ENCODE data around the gene CLDN2.
"Not testable (repeated sequence)": the region's sequence is repeated elsewhere in the genome, so short reads cannot be mapped to it uniquely, and the experiment has no call there.

The CLDN2 gene

DNA sequence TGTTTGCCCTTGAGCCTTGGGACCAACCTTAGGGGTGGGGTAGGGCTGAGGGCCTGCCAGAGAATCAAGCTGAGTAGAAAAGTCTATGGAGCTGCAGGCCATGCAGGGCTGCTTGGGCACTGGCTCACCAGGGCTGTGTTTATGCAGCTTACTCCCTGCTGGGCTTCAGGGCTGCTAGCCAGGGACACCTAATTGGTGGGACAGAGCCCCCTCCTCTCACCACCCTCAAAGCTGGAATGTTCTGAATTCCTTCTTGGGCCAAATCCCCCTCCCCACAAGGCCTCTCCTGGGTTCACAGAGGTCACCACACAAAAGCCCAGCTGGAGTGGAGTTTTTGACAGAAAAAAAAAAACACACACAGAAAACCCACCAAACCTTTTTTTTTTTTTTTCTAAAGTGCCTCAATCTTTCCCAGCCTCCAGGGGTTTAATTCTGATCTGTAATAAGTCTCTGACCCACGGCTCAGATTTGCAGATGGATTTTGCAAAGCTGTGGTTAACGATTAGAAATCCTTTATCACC is at the start of gene CLDN2:
Gene CLDN2, plus strand, starts transcription at position 471 of the 521 bp plus-strand sequence. CDS start 7,827 bp downstream, outside the sequence.
- DNase-seq (ENCODE audit: low read depth): no peak

- not testable (repeated sequence) for DNase-seq (ENCODE audit: low read depth)
These were observed 47.4 kb upstream of the CLDN2 start for GRCh38 chrX:106872796-106873195.

- no peak for DNase-seq (ENCODE audit: low read depth)
These were observed 46.1 kb upstream of the CLDN2 start for GRCh38 chrX:106874075-106874474.

DNA sequence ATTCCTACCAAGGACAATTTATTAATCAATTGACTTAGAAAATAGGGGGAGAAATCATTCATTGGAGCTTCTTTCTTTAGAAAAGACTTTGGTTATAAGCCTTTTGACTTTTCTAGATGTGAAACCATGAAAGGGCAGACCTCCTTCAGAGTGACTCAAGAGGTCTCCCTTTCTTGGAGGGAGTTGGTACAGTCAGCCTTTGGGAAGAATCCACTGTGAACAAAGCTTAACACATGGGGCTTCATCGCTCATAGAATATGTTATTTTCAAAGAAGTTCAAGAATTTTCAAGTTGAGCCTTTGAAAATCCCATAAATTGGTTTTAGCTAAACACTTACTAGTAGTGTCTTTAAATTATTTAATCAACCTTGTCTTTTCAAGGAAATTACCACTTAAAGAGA is 45.1 kb upstream of the CLDN2 start:
- no peak for DNase-seq (ENCODE audit: low read depth)

DNA sequence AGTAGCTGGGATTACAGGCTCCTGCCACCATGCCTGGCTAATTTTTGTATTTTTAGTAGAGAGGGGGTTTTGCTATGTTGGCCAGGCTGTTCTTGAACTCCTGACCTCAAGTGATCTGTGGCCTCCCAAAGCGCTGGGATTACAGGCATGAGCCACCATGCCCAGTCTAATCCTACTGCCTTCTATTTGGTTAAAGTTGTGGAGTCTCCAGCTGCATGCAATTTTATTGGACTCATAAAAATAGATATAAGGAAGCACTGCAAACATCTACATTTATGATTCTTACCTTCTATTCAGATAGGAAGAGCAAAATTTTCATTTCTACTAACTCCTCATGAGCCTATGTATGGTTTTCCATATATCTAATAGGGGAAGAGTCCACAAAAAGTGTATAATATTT is 30.7 kb upstream of the CLDN2 start:
- no peak for DNase-seq (ENCODE audit: low read depth)

GRCh38 chrX:106891762-106892460 is 28.3 kb upstream of the CLDN2 start:
- DNase-seq (ENCODE audit: low read depth): no peak

DNA sequence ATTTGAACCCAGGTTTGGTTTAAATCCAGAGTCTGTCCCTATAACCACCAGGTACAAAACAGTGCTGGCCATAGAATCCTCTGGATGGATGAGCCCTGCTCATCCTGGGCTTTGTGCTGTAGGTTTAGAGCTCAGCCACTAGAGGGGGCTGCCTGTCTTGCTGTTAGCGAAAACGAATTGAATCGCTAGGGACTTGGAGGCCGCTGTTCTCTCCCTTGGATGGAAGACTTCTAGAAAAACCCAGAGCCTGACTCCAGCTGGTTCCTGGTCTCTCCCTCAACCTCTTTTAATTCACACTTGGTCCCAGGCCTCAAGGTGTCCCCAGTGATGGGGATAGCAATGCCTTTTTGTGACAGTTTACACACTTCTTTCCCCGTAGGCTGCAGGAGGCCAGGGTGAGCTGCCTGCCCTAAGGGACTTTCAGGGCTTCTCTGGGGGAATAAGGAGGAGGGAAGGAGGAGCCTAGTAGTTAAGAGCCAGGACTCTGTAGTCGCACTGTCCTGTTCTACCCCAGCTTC is 25.8 kb upstream of the CLDN2 start:
- no peak for DNase-seq (ENCODE audit: low read depth)

GRCh38 chrX:106894978-106895452 is 25.2 kb upstream of the CLDN2 start:
- peak; percentile 29 for DNase-seq (ENCODE audit: low read depth)

DNA sequence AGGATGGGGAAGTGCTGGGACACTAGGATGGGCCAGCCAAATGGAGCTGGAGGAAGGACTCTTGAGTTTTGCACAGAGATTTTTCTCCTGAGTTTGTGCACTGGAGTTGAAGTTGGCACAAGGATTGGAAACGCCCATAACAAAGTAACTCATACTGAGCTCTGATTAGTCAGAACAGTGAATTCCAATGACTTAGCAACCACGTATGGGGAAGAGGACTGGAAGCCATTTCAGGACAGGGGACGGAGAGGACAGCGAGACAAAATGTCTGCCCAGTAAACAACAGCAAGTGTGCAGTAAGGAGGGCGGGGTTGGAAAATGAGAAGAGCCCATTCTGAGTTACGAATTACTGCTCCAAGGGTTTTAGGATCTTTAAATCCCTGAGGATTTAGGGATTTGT is 22.9 kb upstream of the CLDN2 start:
- DNase-seq (ENCODE audit: low read depth): no peak

GRCh38 chrX:106898462-106898861 is 21.7 kb upstream of the CLDN2 start:
- DNase-seq (ENCODE audit: low read depth): no peak

DNA sequence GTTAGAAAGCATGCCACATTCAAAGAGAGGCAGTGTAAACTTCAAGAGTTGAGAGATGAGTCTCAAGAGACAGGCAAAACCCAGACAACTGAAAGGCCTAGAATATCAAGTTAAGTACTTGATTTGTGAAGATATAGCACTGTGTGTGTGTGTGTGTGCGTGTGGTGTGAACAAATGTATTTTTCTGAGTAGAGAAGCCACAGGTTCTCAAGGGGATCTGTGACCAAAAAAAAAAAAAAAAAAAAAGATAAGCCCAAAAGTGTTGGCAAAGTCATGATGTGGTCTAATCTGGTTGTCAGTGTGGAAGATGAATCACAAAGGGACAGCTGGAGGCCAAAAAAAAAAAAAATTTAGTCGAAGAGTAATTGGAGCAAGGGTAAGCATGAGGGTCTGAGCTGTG is 20.9 kb upstream of the CLDN2 start:
- no peak for DNase-seq (ENCODE audit: low read depth)

DNA sequence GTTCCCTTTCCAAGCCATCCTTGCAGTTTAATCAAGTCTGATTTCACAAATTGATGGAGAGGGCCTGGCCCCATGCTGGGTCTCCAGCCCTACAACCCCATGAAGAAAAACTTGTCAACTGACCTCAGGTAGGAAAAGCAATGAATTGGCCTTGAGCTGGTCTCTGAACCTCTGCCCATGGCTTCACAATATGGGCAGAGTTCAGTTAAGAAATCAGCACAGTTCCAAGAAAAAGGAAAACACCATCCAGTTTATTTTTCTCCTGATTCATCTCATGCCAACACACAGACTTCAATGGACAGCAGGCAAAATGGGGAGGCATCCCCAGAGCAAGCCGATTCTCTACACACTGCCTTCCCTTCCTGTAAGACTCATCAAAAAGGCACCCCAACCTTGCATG is 20.4 kb upstream of the CLDN2 start:
- DNase-seq (ENCODE audit: low read depth): no peak

GRCh38 chrX:106901341-106901740 is 18.9 kb upstream of the CLDN2 start:
- no peak for DNase-seq (ENCODE audit: low read depth)

DNA sequence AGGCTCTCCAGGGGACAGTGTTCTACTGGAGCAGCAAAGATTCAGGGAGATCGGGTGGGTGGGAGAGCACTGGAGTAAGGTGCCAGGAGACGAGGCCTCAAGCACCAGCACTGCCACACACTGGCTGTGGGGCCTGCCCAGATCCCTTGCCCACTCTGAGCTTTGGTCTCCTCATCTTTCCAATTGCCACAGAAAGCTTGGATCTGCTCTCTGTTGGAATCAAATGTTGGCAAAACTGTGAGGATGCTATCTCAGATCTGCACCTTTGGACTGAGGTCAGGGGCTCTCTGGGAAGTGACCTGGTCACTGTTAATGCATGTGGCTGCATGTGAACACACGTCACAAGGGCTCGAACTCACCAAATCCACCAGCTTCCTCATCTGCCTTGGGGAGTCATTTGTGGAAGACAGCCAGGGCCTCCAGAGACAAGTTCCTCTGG is 18.4 kb upstream of the CLDN2 start:
- no peak for DNase-seq (ENCODE audit: low read depth)

GRCh38 chrX:106902684-106903083 is 17.5 kb upstream of the CLDN2 start:
- DNase-seq (ENCODE audit: low read depth): no peak

- DNase-seq (ENCODE audit: low read depth): no peak
These were observed 16.8 kb upstream of the CLDN2 start, which contains the start of gene RIPPLY1 for GRCh38 chrX:106903291-106903824. Gene RIPPLY1, minus strand, starts transcription at chrX:106903341. Its CDS starts 54 bp downstream, at chrX:106903287.

- no peak for DNase-seq (ENCODE audit: low read depth)
These were observed 16.2 kb upstream of the CLDN2 start for GRCh38 chrX:106903856-106904528.

- DNase-seq (ENCODE audit: low read depth): no peak
These were observed 15.0 kb upstream of the CLDN2 start for GRCh38 chrX:106905064-106905708.

DNA sequence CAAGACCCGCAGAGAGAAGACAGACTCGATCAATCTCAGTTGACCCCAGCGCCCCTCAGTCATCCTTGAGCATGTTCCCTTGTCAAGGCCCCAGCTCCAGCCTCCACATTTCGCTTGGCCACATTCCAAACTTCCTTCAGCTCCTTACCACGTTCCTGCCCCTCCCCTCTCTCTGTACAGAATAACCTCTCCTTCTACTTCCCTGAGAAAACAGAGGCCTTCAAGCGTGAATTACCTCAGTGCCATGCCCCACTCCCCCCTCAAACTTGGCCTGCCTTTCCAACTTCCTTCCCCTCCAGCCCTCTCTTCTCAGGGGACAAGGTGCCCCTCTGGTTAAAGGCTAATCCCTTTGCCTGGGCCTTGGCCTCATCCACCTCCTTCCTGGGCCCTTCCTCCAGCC is 13.8 kb upstream of the CLDN2 start:
- DNase-seq (ENCODE audit: low read depth): no peak

DNA sequence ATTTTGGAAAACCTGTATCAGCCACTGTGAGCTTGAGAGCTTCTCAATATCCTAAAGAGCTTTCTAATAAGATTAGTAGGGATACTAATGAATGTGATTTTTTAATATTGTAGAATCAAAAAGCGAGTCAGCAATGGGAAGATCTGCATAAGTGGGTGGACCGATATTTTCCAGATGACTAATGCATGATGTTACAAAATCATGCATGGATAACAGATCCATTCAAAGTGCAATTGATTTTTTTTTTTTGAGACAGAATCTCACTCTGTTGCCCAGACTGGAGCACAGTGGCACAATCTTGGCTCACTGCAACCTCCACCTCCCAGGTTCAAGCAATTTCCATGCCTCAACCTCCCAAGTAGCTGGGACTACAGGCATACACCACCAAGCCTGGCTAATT is 7.3 kb upstream of the CLDN2 start:
- DNase-seq (ENCODE audit: low read depth): no peak

GRCh38 chrX:106917830-106918500 is 2.2 kb upstream of the CLDN2 start:
- DNase-seq (ENCODE audit: low read depth): no peak

DNA sequence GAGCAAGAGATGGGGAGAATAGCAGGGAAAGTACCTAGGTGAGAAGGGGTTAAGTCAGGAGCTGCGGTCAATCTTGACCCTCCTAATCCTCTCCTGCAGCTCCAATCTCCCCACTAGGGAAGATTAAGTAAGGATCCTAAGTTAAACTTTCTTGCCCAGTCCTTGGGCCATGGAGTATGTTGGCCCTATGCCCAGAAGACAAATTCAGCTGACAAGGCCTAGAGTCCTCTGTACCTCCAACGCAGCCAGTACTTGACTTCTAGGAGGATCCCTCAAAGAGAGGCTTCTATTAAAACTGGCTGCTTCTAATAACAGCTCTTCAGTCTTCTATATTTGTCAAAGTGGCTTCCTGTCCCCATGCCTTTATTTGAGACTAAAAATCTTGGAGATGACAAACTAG is 1.4 kb downstream of the CLDN2 start:
- DNase-seq (ENCODE audit: low read depth): no peak
